GM23248 (cell line): Measurements from ENCODE around the gene AMPD3.

ENCODE experiments used
- EZH2 ChIP-seq: fragments of 200-600 bp; sonication (generic); IDR thresholded peaks from 2 replicates; pipeline ENCODE4 v1.6.1; 2018; ENCODE audit warnings: antibody characterized with exemption, mild to moderate bottlenecking; ENCODE audit not compliant: insufficient read depth, poor library complexity, severe bottlenecking
- EZH2phosphoT487 ChIP-seq: fragments of 200-600 bp; sonication (generic); IDR thresholded peaks from 2 replicates; pipeline ENCODE4 v1.6.1; 2018; ENCODE audit warnings: antibody characterized with exemption, moderate library complexity, mild to moderate bottlenecking, low read depth; ENCODE audit not compliant: insufficient read depth

DNA sequence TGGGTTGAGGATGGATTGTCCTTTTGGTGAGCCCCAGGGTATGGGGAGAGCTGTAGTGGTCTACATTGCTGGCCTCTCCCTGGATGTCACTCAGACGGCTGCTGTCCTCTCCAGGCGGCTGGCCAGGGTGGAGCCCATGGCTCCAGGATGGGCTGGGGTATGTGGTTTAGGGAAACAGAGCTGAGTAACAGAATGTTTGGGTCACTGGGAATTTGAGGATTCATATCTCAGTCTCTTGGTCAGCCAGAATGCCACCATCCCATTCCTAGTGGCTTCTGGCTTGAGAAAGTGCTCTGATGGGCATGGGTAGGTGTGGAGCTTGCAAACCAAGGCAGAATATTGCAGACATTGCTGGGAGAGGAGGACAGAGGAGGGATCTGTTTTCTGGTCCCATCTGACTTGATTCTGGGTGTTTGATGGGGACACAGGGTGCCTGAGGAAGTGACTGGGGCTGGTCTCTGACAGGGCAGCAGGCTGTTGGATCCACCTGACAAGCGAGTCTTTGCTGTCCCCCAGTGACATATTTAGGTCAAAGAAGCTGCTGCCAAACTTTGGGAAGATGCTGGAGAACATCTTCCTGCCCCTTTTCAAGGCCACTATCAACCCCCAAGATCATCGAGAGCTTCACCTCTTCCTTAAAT lies 41.4 kb downstream of the AMPD3 start:
- TF ChIP-seq EZH2phosphoT487 (no peak), EZH2 (no peak)
